Right cardiac atrium (tissue), 5 donors: ENCODE results near the gene ZXDC. TPM values are rescaled to one million over a fixed set of nuclear protein-coding genes. Genes with fewer than 3 reads are reported as not detected.
A peak's percentile ranks its signal among the peaks of the same experiment; 100 is the strongest.

Experiments
- ATAC-seq, 2 donors: fragments of 200-7000 bp; cut with Tn5 transposase; one replicate each; pipeline versions ENCODE4 v1.8.0 to v1.9.1; 2020; ENCODE audit warnings: moderate library complexity in 2 of 2, mild to moderate bottlenecking in 1 of 2
- DNase-seq, 3 donors: peaks; one replicate each; pipeline ENCODE4 v3.0.0-alpha.2; 2020
- H3K27ac ChIP-seq: one replicate; pipeline ENCODE4 v1.5.1; 2013; ENCODE audit warnings: mild to moderate bottlenecking, low read length, control low read depth, moderate library complexity
- H3K27me3 ChIP-seq: one replicate; pipeline ENCODE4 v1.6.1; 2013; ENCODE audit not compliant: control insufficient read depth, insufficient read depth
- H3K4me1 ChIP-seq: one replicate; pipeline ENCODE4 v1.6.1; 2013; ENCODE audit warnings: low read length; ENCODE audit not compliant: control insufficient read depth, insufficient read depth
- H3K4me3 ChIP-seq: one replicate; pipeline ENCODE4 v1.5.1; 2013; ENCODE audit warnings: low read length, control low read depth
- H3K9me3 ChIP-seq: one replicate; pipeline ENCODE4 v1.6.1; 2013; ENCODE audit warnings: low read length; ENCODE audit not compliant: control insufficient read depth
- WGBS: extraction: QIAGEN DNeasy Blood & Tissue Kit; methylation state at CpG from one replicate; pipeline ENCODE4 v1.1.7; 2013; 5-methylcytosine and 5-hydroxymethylcytosine counted together
- intact Hi-C, 4 donors: fragments of 100-400 bp; cut with DNase I; formaldehyde crosslinking; loops; one replicate each; pipeline versions ENCODE4 v1.11.0 to v1.14.0; 2022 to 2023
- polyA plus RNA-seq: library from polyadenylated mRNA; stranded (reverse); fragments of 200-250 nt; gene quantifications from one replicate; pipeline ENCODE4 v1.2.3, GENCODE V29; 2013
- total RNA-seq, 4 donors: library from RNA; stranded (reverse); fragmentation: NEBNext Ultra II Directional; extraction: Animal tissue kit (Norgen Biotek cat#: 25700); gene quantifications; one replicate each; pipeline ENCODE4 v1.2.1, GENCODE V29; 2021
- donor health status: healthy with polysubstance abuse.
- donor health status: DM: no; HTN: yes; CAD: no.
- donor health status: DM: no; HTN: no; CAD: no.
- donor health status: DM: no; HTN: yes; CAD: no; lungs with severe emphysema.
- donor health status: DM: yes; HTN: yes; CAD: no.

Gene ZXDC
- total and polyA plus RNA-seq, 5 donors = 8.2 to 21.6 (median 19.3) TPM

- WGBS = 61% methylated on average over 4 of the region's 4 CpGs
- Histone ChIP-seq H3K4me3 (no peak overlapping the region), H3K27me3 (no peaks in the 10 kb centered on the region), H3K9me3 (no peaks in the 10 kb centered on the region), H3K27ac (no peak overlapping the region), H3K4me1 (no peaks in the 10 kb centered on the region)
- intact Hi-C loops = no loop called here
- DNase-seq = no peak
- ATAC-seq = no peak
These were observed 43.1 kb upstream of the ZXDC start for GRCh38 chr3:126518779-126519177.

DNA sequence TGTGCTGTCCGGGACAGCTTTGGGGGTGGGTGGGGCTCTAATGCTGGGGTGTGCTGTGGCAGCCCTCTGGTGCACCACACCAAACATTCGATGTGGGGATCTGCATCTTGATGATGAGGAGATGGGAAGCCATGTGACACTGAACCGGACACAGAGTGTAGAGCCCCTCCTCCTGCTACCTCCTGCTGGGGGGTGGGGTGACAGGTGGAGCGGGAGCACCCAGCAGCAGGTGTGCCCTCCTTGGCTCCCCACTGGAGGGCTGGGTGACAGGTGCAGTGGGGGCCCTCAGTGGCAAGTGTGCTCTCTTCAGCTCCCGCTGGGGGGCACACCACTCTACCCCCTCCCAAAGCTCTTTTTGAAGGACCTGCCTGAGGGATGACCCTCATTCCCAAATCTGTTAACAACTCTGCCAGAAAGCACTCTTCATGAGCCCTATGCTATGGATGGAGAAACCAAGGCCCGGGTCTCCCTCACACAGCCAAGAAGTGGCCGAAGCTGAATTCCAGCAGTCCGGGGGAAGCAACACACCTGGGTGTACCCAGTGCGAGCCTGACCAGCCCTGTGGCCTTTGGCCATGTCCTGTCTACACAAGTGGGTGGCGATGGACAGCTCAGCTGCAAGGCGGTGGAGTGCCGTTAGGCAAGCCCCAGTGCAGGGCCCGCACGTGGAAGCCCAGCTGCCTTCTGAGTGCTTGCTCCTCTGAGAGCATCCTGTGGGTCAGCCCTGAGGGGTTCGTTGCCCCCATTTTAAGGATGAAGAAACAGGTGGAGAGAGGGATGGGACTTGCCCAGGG, 42.5 kb upstream of the ZXDC start:
- H3K9me3 ChIP-seq = no peaks in the 10 kb centered on the region
- H3K4me3 ChIP-seq = no peak overlapping the region
- intact Hi-C loops = no loop called here
- WGBS = 79% methylated on average over 15 of the region's 15 CpGs
- H3K27me3 ChIP-seq = no peaks in the 10 kb centered on the region
- no peaks in the 10 kb centered on the region for H3K4me1 ChIP-seq
- no peak for ATAC-seq
- DNase-seq = peak in 1 of 3 donors; percentile 41
- no peak overlapping the region for H3K27ac ChIP-seq

GRCh38 chr3:126517291-126517951, 41.7 kb upstream of the ZXDC start, which contains the start of gene UROC1:
Gene UROC1, minus strand, starts transcription at chr3:126517773. Its CDS starts 54 bp downstream, at chr3:126517719.
- no peak within 1 kb of the TSS for H3K27ac ChIP-seq
- H3K4me1 ChIP-seq = no peaks in the 10 kb centered on the region
- no peak within 1 kb of the TSS for H3K4me3 ChIP-seq
- H3K9me3 ChIP-seq = no peaks in the 10 kb centered on the region
- 90% methylated on average over 16 of the region's 16 CpGs for WGBS
- intact Hi-C loops = no loop called here
- no peaks in the 10 kb centered on the region for H3K27me3 ChIP-seq
- no peak for ATAC-seq
- peak in 2 of 3 donors; percentile 41 to 42 for DNase-seq

GRCh38 chr3:126516936-126517290, 41.2 kb upstream of the ZXDC start:
- Histone ChIP-seq H3K4me1 (no peaks in the 10 kb centered on the region), H3K9me3 (no peaks in the 10 kb centered on the region), H3K4me3 (no peak overlapping the region), H3K27ac (no peak overlapping the region), H3K27me3 (no peaks in the 10 kb centered on the region)
- 83% methylated on average over 9 of the region's 9 CpGs for WGBS
- intact Hi-C loops = no loop called here
- DNase-seq (no peak), ATAC-seq (no peak)

- intact Hi-C loops = no loop called here
- DNase-seq = peak in 1 of 3 donors; percentile 50
These were observed 40.7 kb upstream of the ZXDC start for GRCh38 chr3:126516152-126516935.

DNA sequence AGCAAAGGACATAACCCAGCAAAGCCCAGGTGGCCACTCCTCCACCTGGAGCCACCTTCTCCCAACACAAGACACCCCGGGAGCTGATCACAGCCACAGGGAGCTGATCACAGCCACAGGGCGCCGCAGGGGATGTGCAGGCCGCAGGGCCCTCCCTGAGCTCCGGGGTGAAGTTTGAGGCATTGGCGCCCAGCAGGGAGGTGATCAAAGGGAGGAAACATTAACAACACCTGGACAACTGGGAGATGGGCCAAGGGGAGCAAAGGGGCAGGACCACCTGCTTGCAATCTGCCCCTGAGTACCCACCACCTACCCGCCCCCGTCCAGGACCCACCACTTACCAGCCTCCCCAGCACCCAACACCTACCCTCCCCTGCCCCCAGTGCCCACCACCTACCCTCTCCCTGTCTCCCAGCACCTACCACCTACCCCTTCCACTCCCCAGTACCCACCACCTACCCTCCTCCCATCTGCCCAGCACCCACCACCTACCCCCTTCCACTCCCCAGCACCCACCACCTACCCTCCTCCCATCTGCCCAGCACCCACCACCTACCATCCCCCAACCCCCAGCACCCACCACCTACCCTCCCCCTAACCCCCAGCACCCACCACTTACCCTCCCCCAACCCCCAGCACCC, 39.5 kb upstream of the ZXDC start:
- Histone ChIP-seq H3K27me3 (no peaks in the 10 kb centered on the region), H3K27ac (no peak overlapping the region), H3K9me3 (no peaks in the 10 kb centered on the region), H3K4me3 (no peak overlapping the region), H3K4me1 (no peaks in the 10 kb centered on the region)
- 91% methylated on average over 8 of the region's 8 CpGs for WGBS
- DNase-seq (peak in 2 of 3 donors; percentile 33 to 43), ATAC-seq (peak in 1 of 2 donors; percentile 16)
- intact Hi-C loops = no loop called here

More at GRCh38 chr3:126516152-126516935, 40.7 kb upstream of the ZXDC start:
- Histone ChIP-seq H3K27me3 (no peaks in the 10 kb centered on the region), H3K4me3 (no peak overlapping the region), H3K27ac (no peak overlapping the region), H3K9me3 (no peaks in the 10 kb centered on the region), H3K4me1 (no peaks in the 10 kb centered on the region)
- ATAC-seq = no peak
- 85% methylated on average over 6 of the region's 6 CpGs for WGBS

DNA sequence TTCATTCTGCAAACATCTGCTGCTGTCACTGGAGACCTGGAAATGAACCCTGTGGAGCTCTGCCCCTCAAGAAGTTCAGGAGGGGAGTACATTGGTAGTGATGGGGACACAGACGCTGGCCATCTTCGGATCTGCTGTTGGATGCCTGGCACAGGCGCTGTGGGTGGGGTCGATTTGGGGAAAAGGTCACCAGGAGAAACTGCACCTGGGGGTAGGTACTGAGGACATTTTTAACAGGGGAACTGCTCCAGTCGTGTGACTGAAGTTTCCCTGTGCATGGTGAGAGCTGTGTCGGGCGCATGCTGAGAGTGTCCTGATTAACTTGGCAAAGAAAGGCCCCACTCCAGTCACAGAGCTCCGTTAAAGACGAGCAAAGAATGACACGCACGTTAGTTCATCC, 38.5 kb upstream of the ZXDC start:
- ATAC-seq = no peak
- 75% methylated on average over 11 of the region's 11 CpGs for WGBS
- H3K9me3 ChIP-seq = no peaks in the 10 kb centered on the region
- no peak for DNase-seq
- no peak overlapping the region for H3K27ac ChIP-seq
- intact Hi-C loops = no loop called here
- H3K27me3 ChIP-seq = no peaks in the 10 kb centered on the region
- no peak overlapping the region for H3K4me3 ChIP-seq
- no peaks in the 10 kb centered on the region for H3K4me1 ChIP-seq

DNA sequence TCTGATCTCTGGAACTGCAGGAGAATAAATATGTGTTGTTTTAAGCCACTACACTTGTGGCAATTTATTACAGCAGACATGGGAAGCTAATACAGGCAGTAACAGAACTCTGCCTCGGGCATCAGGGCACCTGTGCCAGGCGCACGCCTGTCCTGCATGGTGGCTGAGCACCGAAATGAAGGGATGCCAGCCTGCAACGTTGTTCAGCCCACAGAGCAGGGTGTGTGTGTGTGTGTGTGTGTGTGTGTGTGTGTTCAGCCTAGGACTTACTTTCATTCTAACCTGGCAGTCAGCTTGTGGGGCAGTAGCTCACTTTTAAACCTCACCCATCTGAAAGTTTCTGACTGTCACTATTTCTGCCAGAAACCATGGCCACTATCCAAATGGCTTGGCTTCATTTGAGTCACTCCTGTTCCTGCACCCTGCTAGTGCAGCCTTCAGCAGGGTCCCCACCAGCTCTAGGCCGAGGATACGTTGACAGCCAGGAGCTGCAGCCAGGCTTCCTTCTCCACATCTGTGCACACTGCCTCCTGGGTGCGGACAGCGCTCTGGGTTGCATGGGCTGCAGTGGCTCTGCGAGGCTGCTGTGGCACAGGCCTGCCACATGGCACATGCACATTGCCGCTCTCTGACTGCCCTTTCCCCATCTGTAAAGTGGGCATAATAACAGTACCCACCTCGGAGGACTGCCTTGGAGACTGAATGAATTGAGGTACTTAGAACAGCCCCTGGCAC, 37.4 kb upstream of the ZXDC start:
- WGBS = 75% methylated on average over 12 of the region's 12 CpGs
- DNase-seq = peak in 1 of 3 donors; percentile 31
- intact Hi-C loops = no loop called here
- ATAC-seq = no peak
- Histone ChIP-seq H3K27me3 (no peaks in the 10 kb centered on the region), H3K4me1 (no peaks in the 10 kb centered on the region), H3K4me3 (no peak overlapping the region), H3K27ac (no peak overlapping the region), H3K9me3 (no peaks in the 10 kb centered on the region)

GRCh38 chr3:126512026-126512425, 36.3 kb upstream of the ZXDC start:
- H3K9me3 ChIP-seq = no peaks in the 10 kb centered on the region
- no peaks in the 10 kb centered on the region for H3K27me3 ChIP-seq
- no peak overlapping the region for H3K4me3 ChIP-seq
- H3K27ac ChIP-seq = no peak overlapping the region
- no peaks in the 10 kb centered on the region for H3K4me1 ChIP-seq
- DNase-seq = peak in 1 of 3 donors; percentile 32
- intact Hi-C loops = no loop called here
- WGBS = 68% methylated on average over 7 of the region's 7 CpGs
- ATAC-seq = no peak

DNA sequence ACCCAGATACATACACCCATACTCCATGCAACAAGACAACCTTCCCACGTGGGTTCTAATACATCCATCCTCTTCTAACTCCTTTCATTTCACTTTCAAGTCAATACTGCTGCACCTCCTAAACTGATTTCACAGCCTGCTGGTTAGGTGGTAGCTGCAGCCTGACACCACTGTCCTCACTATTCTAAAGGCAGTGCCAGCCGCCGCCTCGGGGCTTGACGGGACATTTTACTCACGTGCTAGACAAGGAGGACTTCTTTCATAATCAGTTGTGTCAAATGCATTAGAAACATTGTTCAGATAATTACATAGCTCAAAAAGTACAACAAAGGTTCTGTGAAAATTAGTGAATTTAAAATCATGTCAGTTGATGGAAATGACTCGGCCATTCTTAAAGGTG, 35.6 kb upstream of the ZXDC start:
- Histone ChIP-seq H3K27ac (no peak overlapping the region), H3K9me3 (no peaks in the 10 kb centered on the region), H3K27me3 (no peaks in the 10 kb centered on the region), H3K4me1 (no peaks in the 10 kb centered on the region), H3K4me3 (no peak overlapping the region)
- DNase-seq (no peak), ATAC-seq (no peak)
- intact Hi-C loops = no loop called here
- 65% methylated on average over 7 of the region's 7 CpGs for WGBS
